Ascending aorta (tissue), 2 donors: ENCODE data around the gene ADGRL3. TPM values are rescaled to one million over a fixed set of nuclear protein-coding genes. Genes with fewer than 3 reads are reported as not detected.

ENCODE experiments used
- DNase-seq, 2 donors: peaks; one replicate each; pipeline ENCODE4 v3.0.0-alpha.2; 2019; ENCODE audit warnings: low spot score in 2 of 2
- H3K27ac ChIP-seq, 2 donors: fragments of 200-600 bp; sonication (generic); one replicate each; pipeline ENCODE4 v1.5.1; 2016 to 2017; ENCODE audit warnings: mild to moderate bottlenecking in 1 of 2
- H3K27me3 ChIP-seq: fragments of 200-600 bp; sonication (generic); one replicate; pipeline ENCODE4 v1.5.1; 2017
- H3K36me3 ChIP-seq, 2 donors: fragments of 200-600 bp; sonication (generic); one replicate each; pipeline ENCODE4 v1.5.1; 2016
- H3K4me1 ChIP-seq, 2 donors: fragments of 200-600 bp; sonication (generic); one replicate each; pipeline ENCODE4 v1.5.1; 2016 to 2017; ENCODE audit warnings: mild to moderate bottlenecking in 1 of 2
- H3K4me3 ChIP-seq, 2 donors: fragments of 200-600 bp; sonication (generic); one replicate each; pipeline ENCODE4 v1.5.1; 2016 to 2017; ENCODE audit warnings: mild to moderate bottlenecking in 1 of 2
- H3K9me3 ChIP-seq, 2 donors: fragments of 200-600 bp; sonication (generic); one replicate each; pipeline ENCODE4 v1.5.1; 2016
- intact Hi-C: fragments of 100-400 bp; cut with DNase I; formaldehyde crosslinking; loops from one replicate; pipeline ENCODE4 v1.15.1; 2023
- total RNA-seq: library from RNA; depleted of rRNA; stranded (reverse); fragments of >200 nt; gene quantifications from one replicate; pipeline ENCODE4 v1.1.0, GENCODE V29; 2016
- TF ChIP-seq, protein P1 (sequence below), 3 experiments: fragments of 200-600 bp in 2 of 3; fragments of 450-650 bp in 1 of 3; sonication (generic) in 2 of 3; IDR thresholded peaks; one replicate each; pipeline ENCODE4 v1.5.1; 2016 to 2019; ENCODE audit warnings: antibody characterized with exemption in 3 of 3, mild to moderate bottlenecking in 1 of 3, moderate library complexity in 1 of 3

Gene ADGRL3
- total RNA-seq, 1 donor from 2014 or later: 22.2 TPM

DNA sequence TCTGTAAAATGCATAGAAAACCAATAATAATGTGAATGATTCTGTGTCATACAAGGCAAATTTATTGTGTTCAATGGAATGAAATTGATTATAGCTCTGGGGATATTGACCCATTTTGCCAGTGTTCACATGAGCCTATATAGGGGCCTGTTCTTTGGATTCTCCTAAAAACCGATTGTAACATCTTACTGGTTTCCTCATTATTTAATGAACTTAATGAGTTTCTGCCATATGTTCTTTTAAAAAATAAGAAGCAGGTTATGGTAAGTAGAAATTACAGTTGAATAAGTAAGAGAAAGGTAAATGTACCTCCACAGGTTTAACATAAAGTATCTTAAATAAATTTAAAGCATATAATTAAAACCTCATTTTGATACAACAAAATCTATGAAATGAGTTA is 24.6 kb upstream of the ADGRL3 start:
- H3K36me3 ChIP-seq: no peaks in the 10 kb centered on the region
- TF ChIP-seq, protein P1, sequence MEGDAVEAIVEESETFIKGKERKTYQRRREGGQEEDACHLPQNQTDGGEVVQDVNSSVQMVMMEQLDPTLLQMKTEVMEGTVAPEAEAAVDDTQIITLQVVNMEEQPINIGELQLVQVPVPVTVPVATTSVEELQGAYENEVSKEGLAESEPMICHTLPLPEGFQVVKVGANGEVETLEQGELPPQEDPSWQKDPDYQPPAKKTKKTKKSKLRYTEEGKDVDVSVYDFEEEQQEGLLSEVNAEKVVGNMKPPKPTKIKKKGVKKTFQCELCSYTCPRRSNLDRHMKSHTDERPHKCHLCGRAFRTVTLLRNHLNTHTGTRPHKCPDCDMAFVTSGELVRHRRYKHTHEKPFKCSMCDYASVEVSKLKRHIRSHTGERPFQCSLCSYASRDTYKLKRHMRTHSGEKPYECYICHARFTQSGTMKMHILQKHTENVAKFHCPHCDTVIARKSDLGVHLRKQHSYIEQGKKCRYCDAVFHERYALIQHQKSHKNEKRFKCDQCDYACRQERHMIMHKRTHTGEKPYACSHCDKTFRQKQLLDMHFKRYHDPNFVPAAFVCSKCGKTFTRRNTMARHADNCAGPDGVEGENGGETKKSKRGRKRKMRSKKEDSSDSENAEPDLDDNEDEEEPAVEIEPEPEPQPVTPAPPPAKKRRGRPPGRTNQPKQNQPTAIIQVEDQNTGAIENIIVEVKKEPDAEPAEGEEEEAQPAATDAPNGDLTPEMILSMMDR (IDR thresholded peaks at IDR 0.05): no peak
- H3K27ac ChIP-seq: no peak overlapping the region
- no peaks in the 10 kb centered on the region for H3K9me3 ChIP-seq
- no peak overlapping the region for H3K4me3 ChIP-seq
- no peak for DNase-seq
- intact Hi-C loops: no loop called here
- H3K4me1 ChIP-seq: no peaks in the 10 kb centered on the region
- no peaks in the 10 kb centered on the region for H3K27me3 ChIP-seq

DNA sequence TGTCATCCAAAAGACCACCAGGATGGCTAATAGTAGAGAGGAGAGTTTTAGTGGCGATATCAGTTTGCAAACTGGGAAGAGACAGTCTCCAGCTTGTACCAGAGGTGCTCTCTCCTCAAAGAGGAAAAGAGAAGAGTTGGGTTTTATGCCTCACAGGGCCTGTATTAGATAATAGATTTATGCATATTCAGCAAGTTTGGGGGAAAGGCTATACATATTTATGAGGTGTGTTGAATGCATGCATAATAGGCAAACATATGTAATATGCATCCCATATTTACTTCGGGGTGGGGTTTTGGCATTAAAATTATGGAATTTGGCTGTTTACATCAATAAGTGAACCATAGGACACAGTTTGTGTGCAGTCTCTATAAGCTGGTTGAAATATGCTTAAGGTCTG is 22.8 kb upstream of the ADGRL3 start:
- Histone ChIP-seq H3K27me3 (no peaks in the 10 kb centered on the region), H3K36me3 (no peaks in the 10 kb centered on the region), H3K27ac (no peak overlapping the region), H3K4me1 (no peaks in the 10 kb centered on the region), H3K4me3 (no peak overlapping the region), H3K9me3 (no peaks in the 10 kb centered on the region)
- intact Hi-C loops: no loop called here
- TF ChIP-seq, protein P1 (IDR thresholded peaks at IDR 0.05): no peak
- no peak for DNase-seq

DNA sequence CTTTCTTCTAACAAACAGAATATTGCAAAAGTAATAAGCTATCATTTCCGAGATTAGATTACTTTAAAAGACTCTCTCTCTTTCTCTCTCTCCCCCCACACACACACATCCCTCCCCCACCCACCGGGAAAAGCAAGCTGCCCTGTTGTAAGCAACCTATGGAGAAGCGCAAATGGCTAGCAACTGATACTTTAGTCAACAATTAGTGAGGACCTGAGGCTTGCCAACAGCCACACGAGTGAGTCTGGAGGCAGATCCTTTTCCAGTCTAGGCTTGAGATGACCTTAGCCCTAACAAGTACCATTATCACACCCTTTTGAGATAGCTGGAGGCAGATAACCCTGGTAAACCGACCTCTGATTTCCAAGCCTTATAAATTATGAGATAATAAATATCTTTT is 19.7 kb upstream of the ADGRL3 start:
- no peak overlapping the region for H3K27ac ChIP-seq
- H3K4me3 ChIP-seq: no peak overlapping the region
- TF ChIP-seq, protein P1 (IDR thresholded peaks at IDR 0.05): no peak
- no peaks in the 10 kb centered on the region for H3K36me3 ChIP-seq
- intact Hi-C loops: no loop called here
- no peaks in the 10 kb centered on the region for H3K27me3 ChIP-seq
- H3K4me1 ChIP-seq: no peaks in the 10 kb centered on the region
- DNase-seq: no peak
- peaks cover 0 to 20% of the 10 kb centered on the region in 2 donors for H3K9me3 ChIP-seq

DNA sequence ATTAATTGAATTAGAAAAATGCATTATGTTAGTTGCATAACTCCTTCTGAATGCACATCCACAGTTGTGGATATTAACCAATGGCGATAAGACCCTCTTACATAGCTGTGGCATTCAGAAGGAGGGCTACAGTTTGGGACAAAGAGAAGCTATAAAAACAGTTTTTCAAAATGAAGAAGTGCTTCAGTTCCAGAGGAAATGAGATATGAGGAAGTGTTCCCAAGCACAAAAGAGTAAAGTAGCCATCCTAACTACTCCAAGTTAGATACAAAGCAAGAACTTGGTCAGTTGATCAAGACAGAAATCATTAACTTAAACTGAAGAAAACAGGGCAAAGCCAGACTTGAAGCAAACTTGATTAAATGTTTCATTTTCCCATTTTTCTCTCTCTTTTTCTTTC is 17.2 kb upstream of the ADGRL3 start:
- no peaks in the 10 kb centered on the region for H3K36me3 ChIP-seq
- no peaks in the 10 kb centered on the region for H3K4me1 ChIP-seq
- no peak overlapping the region for H3K4me3 ChIP-seq
- peaks cover 0 to 26% of the 10 kb centered on the region in 2 donors for H3K9me3 ChIP-seq
- intact Hi-C loops: no loop called here
- no peaks in the 10 kb centered on the region for H3K27me3 ChIP-seq
- TF ChIP-seq, protein P1 (IDR thresholded peaks at IDR 0.05): no peak
- no peak for DNase-seq
- H3K27ac ChIP-seq: no peak overlapping the region

DNA sequence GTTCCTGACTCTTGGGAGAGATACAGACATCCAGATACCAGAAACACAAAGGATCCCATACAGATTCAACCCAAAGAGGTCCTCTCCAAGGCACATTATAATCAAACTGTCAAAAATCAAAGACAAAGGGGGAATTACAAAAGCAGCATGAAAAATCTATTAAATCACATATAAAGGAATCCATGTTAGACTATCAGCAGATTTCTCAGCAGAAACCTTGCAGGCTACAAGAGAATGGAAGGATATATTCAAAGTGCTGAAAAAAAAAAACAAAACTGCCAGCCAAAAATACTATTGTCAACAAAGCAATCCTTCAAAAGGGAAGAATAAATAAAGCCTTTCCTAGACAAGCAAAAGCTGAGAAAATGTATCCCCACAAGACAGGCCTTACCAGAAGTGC is 14.8 kb upstream of the ADGRL3 start:
- H3K36me3 ChIP-seq: no peaks in the 10 kb centered on the region
- TF ChIP-seq, protein P1 (IDR thresholded peaks at IDR 0.05): no peak
- intact Hi-C loops: no loop called here

DNA sequence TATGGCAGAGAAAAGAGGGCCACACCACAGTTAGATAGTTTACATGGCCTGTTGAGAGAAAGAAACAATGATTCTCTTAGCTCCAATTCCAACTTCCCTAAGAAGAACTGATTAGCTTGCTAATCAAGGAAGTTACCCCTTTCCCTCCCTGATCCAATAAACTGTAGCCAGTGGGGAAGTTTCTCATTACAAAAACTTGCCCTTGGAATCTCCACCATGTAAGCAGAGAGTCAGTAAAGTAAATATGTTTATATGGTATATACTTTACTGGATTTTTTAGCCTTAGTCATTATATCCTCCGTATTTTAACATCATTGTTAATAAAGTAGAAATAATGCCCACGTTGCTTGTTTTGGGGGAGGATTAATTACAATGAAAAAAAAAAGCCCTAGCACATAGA is 7.7 kb upstream of the ADGRL3 start:
- Histone ChIP-seq H3K27me3 (no peaks in the 10 kb centered on the region), H3K27ac (no peak overlapping the region), H3K4me1 (no peaks in the 10 kb centered on the region), H3K9me3 (no peaks in the 10 kb centered on the region), H3K4me3 (no peak overlapping the region), H3K36me3 (no peaks in the 10 kb centered on the region)
- intact Hi-C loops: no loop called here
- no peak for DNase-seq
- TF ChIP-seq, protein P1 (IDR thresholded peaks at IDR 0.05): no peak

More for the DNA sequence above, 14.8 kb upstream of the ADGRL3 start:
- H3K27me3 ChIP-seq: no peaks in the 10 kb centered on the region
- H3K4me3 ChIP-seq: no peak overlapping the region
- no peaks in the 10 kb centered on the region for H3K4me1 ChIP-seq
- no peak for DNase-seq
- no peak overlapping the region for H3K27ac ChIP-seq
- H3K9me3 ChIP-seq: peaks cover 0 to 26% of the 10 kb centered on the region in 2 donors
